ENCODE results near the gene CLEC2B. TPM values are rescaled to one million over a fixed set of nuclear protein-coding genes. Genes with fewer than 3 reads are reported as not detected.

The CLEC2B gene
- total RNA-seq, 1 experiment from 2014 or later: not detected

- no peak for DNase-seq
- Histone ChIP-seq H3K36me3 (replicated peaks; ENCODE audit: control insufficient read depth, insufficient read depth, low read length) (no peaks in the 10 kb centered on the region), H3K27me3 (ENCODE audit: control insufficient read depth, insufficient read depth, low read length) (no peaks in the 10 kb centered on the region), H3K4me3 (ENCODE audit: insufficient read depth, low read depth, low read length) (no peak overlapping the region)
These were observed 17.2 kb downstream of the CLEC2B start for GRCh38 chr12:9851927-9852326.

- Histone ChIP-seq H3K27me3 (ENCODE audit: control insufficient read depth, insufficient read depth, low read length) (no peaks in the 10 kb centered on the region), H3K4me3 (ENCODE audit: insufficient read depth, low read depth, low read length) (no peak overlapping the region), H3K36me3 (replicated peaks; ENCODE audit: control insufficient read depth, insufficient read depth, low read length) (no peaks in the 10 kb centered on the region)
- no peak for DNase-seq
These were observed 18.1 kb downstream of the CLEC2B start for GRCh38 chr12:9851050-9851449.

- no peaks in the 10 kb centered on the region for H3K27me3 ChIP-seq (ENCODE audit: control insufficient read depth, insufficient read depth, low read length)
- DNase-seq: no peak
These were observed 20.3 kb downstream of the CLEC2B start for GRCh38 chr12:9848899-9849298.

GRCh38 chr12:9843407-9843806, 25.7 kb downstream of the CLEC2B start:
- H3K27me3 ChIP-seq (ENCODE audit: control insufficient read depth, insufficient read depth, low read length): no peaks in the 10 kb centered on the region

More at GRCh38 chr12:9848899-9849298, 20.3 kb downstream of the CLEC2B start:
- Histone ChIP-seq H3K36me3 (replicated peaks; ENCODE audit: control insufficient read depth, insufficient read depth, low read length) (no peaks in the 10 kb centered on the region), H3K4me3 (ENCODE audit: insufficient read depth, low read depth, low read length) (no peak overlapping the region)

GRCh38 chr12:9831720-9832119, 37.4 kb downstream of the CLEC2B start:
- H3K4me3 ChIP-seq (ENCODE audit: insufficient read depth, low read depth, low read length): no peak overlapping the region
- no peaks in the 10 kb centered on the region for H3K36me3 ChIP-seq (replicated peaks; ENCODE audit: control insufficient read depth, insufficient read depth, low read length)
- H3K27me3 ChIP-seq (ENCODE audit: control insufficient read depth, insufficient read depth, low read length): no peaks in the 10 kb centered on the region
- no peak for DNase-seq

More at GRCh38 chr12:9843407-9843806, 25.7 kb downstream of the CLEC2B start:
- no peak for DNase-seq
- Histone ChIP-seq H3K36me3 (replicated peaks; ENCODE audit: control insufficient read depth, insufficient read depth, low read length) (no peaks in the 10 kb centered on the region), H3K4me3 (ENCODE audit: insufficient read depth, low read depth, low read length) (no peak overlapping the region)

- H3K4me3 ChIP-seq (ENCODE audit: insufficient read depth, low read depth, low read length): no peak overlapping the region
- no peak for DNase-seq
- H3K36me3 ChIP-seq (replicated peaks; ENCODE audit: control insufficient read depth, insufficient read depth, low read length): no peaks in the 10 kb centered on the region
- no peaks in the 10 kb centered on the region for H3K27me3 ChIP-seq (ENCODE audit: control insufficient read depth, insufficient read depth, low read length)
These were observed 39.2 kb downstream of the CLEC2B start for GRCh38 chr12:9829982-9830381.

GRCh38 chr12:9829483-9829882, 39.7 kb downstream of the CLEC2B start:
- Histone ChIP-seq H3K27me3 (ENCODE audit: control insufficient read depth, insufficient read depth, low read length) (no peaks in the 10 kb centered on the region), H3K4me3 (ENCODE audit: insufficient read depth, low read depth, low read length) (no peak overlapping the region), H3K36me3 (replicated peaks; ENCODE audit: control insufficient read depth, insufficient read depth, low read length) (no peaks in the 10 kb centered on the region)
- no peak for DNase-seq

GRCh38 chr12:9827209-9827888, 41.8 kb downstream of the CLEC2B start, which contains the start of gene KLRF1:
Gene KLRF1 (plus strand): TSS chr12:9827481. CDS start chr12:9827545, 64 bp downstream.
- Histone ChIP-seq H3K36me3 (replicated peaks; ENCODE audit: control insufficient read depth, insufficient read depth, low read length) (no peaks in the 10 kb centered on the region), H3K4me3 (ENCODE audit: insufficient read depth, low read depth, low read length) (no peak within 1 kb of the TSS), H3K27me3 (ENCODE audit: control insufficient read depth, insufficient read depth, low read length) (no peaks in the 10 kb centered on the region)
- DNase-seq: no peak

GRCh38 chr12:9820281-9820930, 48.7 kb downstream of the CLEC2B start:
- no peak overlapping the region for H3K4me3 ChIP-seq (ENCODE audit: insufficient read depth, low read depth, low read length)
- H3K36me3 ChIP-seq (replicated peaks; ENCODE audit: control insufficient read depth, insufficient read depth, low read length): no peaks in the 10 kb centered on the region
- no peak for DNase-seq
- H3K27me3 ChIP-seq (ENCODE audit: control insufficient read depth, insufficient read depth, low read length): no peaks in the 10 kb centered on the region

- no peaks in the 10 kb centered on the region for H3K27me3 ChIP-seq (ENCODE audit: control insufficient read depth, insufficient read depth, low read length)
- peak; percentile 89 for DNase-seq
- H3K4me3 ChIP-seq (ENCODE audit: insufficient read depth, low read depth, low read length): peak overlapping the region; percentile 11; the same call in 1 of the 2 replicates
- no peaks in the 10 kb centered on the region for H3K36me3 ChIP-seq (replicated peaks; ENCODE audit: control insufficient read depth, insufficient read depth, low read length)
These were observed 55.0 kb downstream of the CLEC2B start for GRCh38 chr12:9813821-9814798.

GRCh38 chr12:9811621-9812020, 57.5 kb downstream of the CLEC2B start:
- Histone ChIP-seq H3K27me3 (ENCODE audit: control insufficient read depth, insufficient read depth, low read length) (no peaks in the 10 kb centered on the region), H3K36me3 (replicated peaks; ENCODE audit: control insufficient read depth, insufficient read depth, low read length) (no peaks in the 10 kb centered on the region), H3K4me3 (ENCODE audit: insufficient read depth, low read depth, low read length) (no peak overlapping the region)
- no peak for DNase-seq

- Histone ChIP-seq H3K36me3 (replicated peaks; ENCODE audit: control insufficient read depth, insufficient read depth, low read length) (no peaks in the 10 kb centered on the region), H3K4me3 (ENCODE audit: insufficient read depth, low read depth, low read length) (no peak overlapping the region), H3K27me3 (ENCODE audit: control insufficient read depth, insufficient read depth, low read length) (no peaks in the 10 kb centered on the region)
- no peak for DNase-seq
These were observed 58.5 kb downstream of the CLEC2B start for GRCh38 chr12:9810671-9811070.

GRCh38 chr12:9809866-9810265, 59.3 kb downstream of the CLEC2B start:
- DNase-seq: no peak
- Histone ChIP-seq H3K4me3 (ENCODE audit: insufficient read depth, low read depth, low read length) (no peak overlapping the region), H3K36me3 (replicated peaks; ENCODE audit: control insufficient read depth, insufficient read depth, low read length) (no peaks in the 10 kb centered on the region), H3K27me3 (ENCODE audit: control insufficient read depth, insufficient read depth, low read length) (no peaks in the 10 kb centered on the region)

- no peak overlapping the region for H3K4me3 ChIP-seq (ENCODE audit: insufficient read depth, low read depth, low read length)
- H3K36me3 ChIP-seq (replicated peaks; ENCODE audit: control insufficient read depth, insufficient read depth, low read length): no peaks in the 10 kb centered on the region
- no peak for DNase-seq
- no peaks in the 10 kb centered on the region for H3K27me3 ChIP-seq (ENCODE audit: control insufficient read depth, insufficient read depth, low read length)
These were observed 59.8 kb downstream of the CLEC2B start for GRCh38 chr12:9809338-9809737.

Data from H7 (cell line).